Fibroblast of peridontal ligament (primary cell): Measurements from ENCODE around the gene ANKH.
A peak's percentile ranks its signal among the peaks of the same experiment; 100 is the strongest.
"Not testable (repeated sequence)": the region's sequence is repeated elsewhere in the genome, so short reads cannot be mapped to it uniquely, and the experiment has no call there.

Source experiments
- DNase-seq: peaks from one replicate; pipeline ENCODE4 v3.0.0-alpha.2; 2010; ENCODE audit errors: extremely low read depth

Gene ANKH

DNA sequence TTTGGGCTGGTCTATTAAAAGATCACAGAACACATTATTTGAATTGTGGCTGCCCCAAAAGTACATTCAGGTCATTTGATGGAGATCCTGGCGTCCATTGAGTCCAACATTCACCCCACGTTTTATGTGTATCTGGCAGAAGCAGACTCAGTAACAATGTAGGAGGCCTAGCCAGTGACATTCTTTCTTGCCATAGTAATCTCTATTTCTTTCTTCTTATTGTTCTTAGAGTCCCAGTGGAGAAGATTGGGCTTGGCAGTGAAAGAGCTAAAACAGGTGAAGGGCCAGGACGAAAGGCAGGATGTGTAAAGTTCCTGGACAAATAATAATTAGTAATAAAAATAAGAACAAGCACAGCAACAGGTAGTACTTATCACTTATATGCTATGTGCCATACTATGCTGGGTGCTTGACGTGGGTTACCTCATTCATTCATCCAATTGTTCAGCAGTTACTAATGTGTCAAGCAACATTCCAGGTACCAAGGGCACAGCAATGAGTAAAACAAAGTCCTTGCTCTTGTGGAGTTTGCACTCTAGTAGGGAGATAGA, 12.6 kb upstream of the ANKH start:
- DNase-seq = no peak

DNA sequence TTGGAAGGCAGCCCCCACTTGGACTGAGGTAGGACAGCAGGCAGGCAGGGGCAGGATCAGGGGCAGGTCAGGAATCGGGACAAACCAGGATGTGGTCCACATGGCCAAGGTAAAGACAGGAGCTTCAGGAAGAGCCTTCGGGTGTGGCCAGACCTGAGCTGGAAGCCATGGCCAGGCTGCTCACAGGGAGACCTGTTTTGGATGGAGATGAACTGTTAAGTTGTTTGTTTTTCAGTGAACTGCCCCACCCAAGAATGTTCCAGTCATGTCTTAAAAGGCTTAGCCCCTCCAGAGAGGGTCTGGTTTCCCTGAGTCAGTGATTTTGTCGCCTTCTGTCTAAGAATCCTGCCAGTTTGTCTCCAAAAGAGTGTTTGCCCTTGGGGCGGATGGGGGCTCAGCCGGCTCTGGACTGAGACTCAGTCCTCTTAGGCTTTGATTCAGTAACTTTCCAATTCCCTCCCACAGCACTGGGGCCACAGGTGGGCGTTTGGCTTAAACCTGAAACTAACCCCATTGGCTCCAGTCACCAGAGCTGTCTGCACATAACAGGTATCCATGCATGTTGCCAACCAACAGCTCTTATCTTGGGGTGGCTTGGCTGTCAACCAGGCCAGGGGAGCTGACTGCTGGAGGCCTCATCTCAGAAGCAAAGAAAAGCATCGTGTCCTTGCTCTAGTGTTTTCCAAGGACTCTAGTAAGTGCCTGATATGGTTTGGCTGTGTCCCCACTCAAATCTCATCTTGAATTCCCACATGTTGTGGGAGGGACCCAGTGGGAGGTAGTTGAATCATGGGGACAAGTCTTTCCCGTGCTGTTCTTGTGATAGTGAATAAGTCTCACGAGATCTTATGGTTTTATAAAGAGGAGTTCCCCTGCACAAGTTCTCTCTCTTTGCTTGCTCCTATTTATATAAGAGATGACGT, 11.3 kb upstream of the ANKH start:
- no peak for DNase-seq

DNA sequence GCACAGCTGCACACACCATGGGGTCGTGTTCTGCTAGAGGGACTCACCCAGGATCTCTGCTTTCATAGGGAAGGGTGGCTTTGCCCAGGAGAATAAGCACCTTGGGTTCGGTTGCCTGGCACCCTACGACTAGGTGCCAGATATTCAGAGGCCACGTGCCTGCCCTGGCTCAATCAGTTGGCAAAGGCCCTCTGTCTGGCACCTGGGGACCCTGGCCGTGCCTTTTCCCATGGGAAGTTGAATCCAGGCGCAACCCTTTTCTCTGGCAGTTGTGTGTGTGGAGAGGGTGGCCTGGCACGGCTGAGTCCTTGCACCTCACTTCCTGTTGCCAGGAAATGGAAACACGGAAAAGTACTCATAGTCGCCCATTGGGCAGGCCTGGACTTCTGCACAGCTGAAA, 10.2 kb upstream of the ANKH start:
- no peak for DNase-seq

DNA sequence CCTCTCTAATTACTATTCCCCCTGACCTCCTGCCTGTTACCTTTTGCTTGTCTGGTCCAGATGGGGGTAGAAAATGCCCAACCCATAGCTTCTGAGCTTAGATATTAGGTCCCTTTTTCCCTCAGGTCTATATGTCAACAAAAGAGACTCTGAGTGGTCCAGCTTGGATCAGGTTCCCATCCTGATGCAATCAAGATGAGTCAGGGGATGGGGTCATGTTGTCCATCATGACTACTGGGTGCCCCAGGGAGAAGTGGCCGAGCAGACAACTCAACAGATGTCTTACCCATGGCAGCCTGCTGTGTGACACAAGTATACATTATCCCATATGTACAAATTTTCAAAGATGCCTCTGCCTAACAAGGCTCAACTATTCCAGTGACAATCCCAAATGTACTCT, 9.1 kb upstream of the ANKH start:
- DNase-seq = peak; percentile 37

DNA sequence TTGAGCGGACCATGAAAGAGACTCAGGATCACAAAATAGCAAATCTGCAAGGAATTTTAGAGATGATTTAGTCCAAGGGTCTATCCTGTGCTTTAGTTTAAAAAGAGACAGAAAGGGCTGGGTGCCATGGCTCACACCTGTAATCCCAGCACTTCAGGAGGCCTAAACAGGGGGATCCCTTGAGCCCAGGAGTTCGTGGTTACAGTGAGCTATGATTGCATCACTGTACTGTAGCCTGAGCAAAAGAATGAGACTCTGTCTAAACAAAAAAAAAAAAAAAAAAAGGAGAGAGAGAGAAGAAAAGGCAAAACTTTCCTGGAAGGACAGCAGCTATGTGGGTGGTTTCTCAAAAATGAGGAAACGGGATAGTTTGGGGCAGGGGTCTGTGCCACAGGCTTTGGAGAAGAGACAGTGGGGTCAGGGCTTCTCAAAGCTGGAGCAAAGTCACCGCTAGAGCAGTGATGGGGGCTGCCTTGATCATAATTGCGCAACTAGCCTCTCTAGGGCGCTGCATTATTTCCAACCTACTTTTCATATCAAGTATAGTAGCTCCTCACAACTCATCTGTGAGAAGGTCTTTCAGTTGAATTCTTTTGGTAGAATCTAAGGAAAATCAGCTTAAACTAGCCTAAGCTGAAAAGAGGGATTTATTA, 8.5 kb upstream of the ANKH start:
- DNase-seq = peak; percentile 41

DNA sequence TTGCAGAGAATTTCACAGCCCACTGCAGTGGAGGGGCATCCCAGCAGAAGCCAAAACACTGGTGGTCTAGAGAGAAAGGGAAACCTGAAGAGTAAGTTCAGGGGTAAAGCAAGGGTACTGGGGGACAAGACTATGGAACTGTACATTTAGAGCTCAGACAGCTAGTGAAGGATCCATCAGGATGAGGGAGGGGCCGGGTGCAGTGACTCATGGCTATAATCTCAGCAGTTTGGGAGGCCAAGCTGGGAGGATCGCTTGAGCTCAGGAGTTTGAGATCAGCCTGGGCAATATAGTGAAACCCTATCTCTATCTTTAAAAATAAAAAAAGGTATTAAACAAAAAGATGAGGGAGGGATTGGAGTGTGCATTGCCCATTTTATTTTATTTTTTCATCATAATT, 7.8 kb upstream of the ANKH start:
- DNase-seq = no peak

DNA sequence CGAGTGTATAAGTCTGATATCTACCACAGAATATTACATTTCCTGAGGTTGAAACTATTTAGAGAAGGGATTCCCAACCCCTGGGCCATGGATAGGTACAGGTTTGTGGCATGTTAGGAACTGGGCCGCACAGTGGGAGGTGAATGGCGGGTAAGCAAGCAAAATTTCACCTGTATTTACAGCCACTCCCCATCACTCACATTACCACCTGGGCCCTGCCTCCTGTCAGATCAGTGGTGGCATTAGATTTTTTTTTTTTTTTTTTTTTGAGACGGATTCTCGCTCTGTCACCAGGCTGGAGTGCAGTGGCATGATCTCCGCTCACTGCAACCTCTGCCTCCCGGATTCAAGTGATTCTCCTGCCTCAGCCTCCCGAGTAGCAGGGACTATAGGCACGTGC, 6.6 kb upstream of the ANKH start:
- not testable (repeated sequence) for DNase-seq

DNA sequence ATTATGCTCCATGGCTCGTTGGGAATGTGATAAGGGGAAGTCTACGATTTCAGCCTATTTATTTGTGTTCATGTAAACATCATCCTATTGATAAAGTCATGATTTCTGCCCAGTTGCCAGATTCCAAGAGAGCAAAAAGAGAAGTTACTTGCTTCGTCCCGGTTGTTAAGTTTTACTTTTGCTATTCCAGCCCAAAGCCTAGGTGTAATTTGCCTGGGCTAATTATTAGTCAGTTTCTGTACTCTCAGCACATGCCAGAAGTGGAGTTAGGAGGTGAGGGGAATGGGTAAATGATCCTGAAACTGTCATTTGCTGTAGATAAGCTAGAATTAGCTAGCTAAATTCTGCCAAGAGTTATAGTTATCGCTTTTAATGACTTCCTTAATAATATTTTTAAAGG, 4.5 kb upstream of the ANKH start:
- DNase-seq = no peak

DNA sequence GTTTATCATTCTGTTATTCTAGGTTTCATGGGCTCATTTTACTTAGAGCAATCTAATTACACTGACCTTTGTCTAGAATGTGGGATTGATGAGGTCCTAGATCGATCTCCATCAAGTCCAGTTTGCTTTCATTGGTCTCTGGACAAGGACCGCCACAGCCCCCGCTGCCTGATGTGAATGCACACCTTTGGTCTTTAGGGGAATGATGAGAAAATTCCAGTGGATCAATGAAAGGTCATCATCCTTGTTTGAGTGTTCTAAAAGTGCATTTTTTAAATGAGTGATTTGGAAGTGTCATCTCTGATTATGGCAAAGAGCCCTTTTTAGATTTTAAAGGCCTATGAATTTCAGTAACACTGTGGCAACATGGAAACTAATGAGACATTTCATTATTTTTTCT, 2.2 kb upstream of the ANKH start:
- no peak for DNase-seq

DNA sequence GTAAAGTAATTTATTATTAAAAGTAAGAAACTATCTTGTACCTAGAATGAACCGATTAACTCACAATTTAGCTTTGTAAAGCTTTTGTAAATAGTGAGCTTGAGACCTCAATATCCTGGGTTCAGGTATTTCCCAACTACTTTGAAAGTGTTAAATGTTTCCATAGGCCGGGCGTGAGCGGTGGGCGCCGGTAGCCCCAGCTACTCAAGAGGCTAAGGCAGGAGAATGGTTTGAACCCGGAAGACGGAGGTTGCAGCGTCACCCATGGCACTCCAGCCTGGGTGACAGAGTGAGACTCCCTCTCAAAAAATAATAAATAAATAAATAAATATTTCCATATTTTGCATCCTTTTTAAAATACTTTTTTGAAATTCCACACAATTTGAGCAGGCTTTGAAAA, 1.5 kb upstream of the ANKH start:
- no peak for DNase-seq

DNA sequence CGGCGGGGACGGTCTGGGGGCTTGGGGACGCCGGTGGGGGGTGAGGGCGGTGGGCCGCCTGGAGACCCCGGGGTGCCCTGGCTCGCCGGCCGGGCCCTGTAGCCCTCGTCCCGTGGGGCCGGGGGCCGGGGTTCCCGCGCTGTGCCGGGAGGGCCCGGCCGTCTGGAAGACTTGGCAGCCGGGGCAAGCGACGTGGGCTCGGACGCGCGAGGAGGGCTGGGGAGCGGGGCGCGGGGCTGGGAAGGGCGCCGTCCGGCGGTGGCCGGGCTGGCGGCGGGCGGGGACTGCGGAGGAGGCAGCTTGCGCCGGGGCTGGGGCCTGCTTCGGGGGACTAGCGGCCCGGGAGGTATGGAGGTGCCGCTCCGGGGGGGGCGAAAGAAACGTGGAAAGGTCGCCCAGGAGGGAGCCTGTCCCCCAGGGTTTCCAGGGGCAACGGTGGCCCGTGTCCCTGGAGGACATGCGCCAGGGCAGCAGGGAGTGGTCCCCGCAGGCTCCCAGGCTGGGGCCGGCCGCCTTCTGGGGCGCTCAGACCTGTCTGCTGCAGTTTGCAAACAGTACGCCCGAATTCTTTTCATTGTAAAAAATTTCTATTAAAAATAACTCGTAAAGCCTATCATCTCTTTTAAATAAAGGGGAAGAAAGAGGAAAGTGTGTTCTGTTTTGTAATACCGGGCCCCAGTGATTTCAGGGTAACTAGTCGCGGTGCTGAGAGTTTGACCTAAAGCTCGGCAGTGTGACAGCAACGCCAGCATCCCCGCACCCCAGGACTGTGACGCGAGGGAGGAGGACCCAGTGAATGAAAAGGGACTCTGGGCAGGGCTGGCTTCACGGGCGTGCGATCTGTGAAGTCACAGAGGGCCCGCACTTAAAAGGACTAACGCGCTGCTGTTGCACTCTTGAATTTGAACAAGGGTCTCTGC, 752 bp upstream of the ANKH start:
- DNase-seq = peak; percentile 27

DNA sequence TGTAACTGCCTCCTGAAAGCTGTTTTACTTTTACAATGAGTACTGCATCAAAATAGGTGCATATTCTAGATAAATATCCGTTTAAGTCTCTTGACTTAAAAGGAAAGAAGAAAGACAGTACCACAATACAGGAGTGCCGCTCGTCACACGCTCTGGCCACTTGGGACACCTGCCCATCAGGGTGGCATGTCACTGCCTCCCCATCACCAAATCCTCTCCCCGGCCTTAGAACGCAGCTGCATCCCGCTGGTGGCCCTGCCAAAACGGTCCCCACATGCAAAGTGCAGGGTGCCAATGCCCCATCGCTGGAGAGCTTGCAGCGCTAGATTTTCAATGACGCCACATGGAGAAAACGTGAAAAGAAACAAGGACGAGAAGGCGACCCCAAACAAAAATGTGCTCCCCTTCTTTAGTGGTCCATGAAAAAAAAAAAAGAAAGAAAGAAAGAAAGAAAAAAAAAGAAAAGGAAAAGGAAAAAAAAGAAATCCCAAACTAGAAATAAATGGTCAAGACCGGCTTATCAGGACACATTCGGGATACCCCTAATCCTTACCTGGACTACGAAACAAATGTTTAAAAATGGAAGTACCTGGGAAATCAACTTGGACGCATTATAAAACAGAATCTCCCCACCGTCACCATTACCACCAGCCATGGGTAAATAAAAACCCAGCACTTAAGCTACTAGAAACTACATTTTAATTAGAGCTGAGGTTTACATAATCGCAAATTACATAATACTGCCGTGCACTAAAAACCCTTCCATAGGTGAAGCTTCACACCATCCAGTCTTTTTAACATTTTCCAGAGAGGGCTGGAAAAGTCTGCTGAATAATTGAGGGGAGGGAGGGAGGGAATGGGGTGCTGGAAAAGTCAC, 1.0 kb downstream of the ANKH start:
- peak; percentile 18 for DNase-seq

DNA sequence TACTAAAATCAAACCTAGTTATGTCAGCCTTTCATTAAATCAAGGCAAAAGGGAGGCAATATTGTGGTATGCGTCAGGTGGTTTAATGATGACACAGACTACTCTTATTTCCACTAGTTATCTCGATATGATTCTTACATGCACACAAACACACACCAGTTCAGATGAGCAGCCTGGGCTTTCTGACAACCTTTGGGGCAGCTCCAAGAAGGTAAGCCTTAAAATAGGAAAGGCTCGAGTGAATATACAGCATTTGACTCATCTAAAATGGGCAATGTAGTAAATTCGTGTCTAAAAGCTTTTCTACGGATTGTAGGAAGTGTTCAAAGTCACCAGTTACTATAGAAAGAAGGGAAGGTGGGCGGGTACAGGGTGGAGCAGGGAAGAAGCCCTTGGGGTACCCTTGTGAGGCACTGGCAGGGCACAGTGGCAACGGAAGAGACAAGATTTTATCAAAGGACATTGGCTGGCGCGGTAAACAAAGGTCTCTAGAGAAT, 1.9 kb downstream of the ANKH start:
- DNase-seq = no peak

DNA sequence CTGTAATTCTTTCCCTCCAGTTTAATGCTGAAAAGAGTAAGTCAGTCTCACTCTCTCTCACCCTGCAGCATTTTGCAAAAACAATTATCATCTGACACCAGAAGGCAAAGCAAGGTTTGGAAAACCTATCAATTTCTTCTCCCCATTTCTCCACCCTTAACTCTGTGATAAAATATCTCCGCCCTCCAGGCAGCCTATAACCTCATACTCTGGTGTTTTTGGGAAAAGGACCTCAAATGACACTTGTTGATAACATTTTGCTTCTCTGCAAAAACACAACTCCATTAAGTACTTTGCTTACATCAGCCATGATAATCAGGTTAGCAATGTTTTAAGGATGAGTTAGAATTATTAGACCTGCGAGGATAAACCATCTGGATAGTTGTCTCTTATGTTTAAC, 2.3 kb downstream of the ANKH start:
- no peak for DNase-seq

DNA sequence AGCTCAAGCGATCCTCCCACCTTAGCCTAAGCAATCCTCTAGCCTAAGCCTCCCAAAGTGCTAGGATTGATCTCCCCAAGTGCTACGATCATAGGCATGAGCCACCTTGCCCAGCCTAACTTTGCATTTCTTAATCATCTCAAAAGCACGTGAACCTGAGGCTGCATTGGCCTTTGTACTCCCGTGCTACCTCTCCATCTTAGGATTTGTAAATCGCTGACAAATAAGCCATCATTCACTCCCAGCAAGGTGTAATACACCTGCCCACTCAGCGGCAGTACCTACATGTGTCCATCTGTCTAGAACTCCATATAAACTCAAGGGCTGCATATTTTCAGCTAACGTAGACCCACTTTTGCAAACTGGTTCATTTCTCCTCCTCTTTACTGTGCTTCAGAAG, 2.8 kb downstream of the ANKH start:
- DNase-seq = no peak

DNA sequence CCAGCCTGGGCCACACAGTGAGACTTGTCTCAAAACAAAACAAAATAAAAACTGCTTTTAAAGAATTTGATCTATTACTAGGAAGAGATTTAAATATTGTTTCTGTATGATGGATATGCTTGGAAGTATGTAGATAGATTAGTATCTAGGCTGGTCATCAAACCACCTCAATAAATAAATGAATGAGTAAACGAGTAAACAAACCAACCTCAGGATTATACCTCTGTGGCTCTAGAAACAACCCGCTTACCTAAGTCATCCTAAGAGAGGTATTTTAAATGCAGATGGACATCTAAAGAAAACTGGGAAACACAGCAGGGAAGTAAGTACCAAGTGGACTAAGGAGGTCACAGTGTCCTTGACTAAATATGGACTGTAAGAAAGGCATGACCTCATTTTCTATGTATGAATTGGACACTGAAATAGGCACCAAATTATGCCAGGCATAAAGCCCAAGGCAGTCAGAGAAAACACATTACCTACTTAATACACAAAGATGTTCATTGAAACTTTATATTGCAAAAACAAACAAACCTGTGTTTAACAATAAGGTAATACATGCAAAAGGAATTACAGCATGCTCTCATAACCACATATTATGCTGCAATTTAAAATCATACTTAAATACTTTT, 7.3 kb downstream of the ANKH start:
- DNase-seq = peak; percentile 4

DNA sequence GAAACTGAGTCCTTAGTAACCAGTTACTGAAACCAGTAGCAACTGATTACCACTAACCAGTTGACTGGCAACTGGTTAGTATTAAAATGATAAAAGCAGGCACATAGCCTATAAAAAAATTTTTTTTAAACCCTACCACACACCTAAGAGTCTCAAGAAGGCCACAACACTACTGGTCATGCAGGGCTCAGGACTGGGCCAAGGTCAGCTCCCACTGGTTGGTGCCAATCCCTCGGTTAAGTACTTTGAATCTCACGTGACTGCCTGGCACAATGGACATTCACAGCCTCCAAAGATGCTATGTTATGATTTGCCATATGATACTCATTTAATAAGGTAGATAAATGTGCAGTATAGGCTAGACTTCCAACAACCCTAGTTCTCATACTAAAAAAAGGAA, 8.5 kb downstream of the ANKH start:
- no peak for DNase-seq

DNA sequence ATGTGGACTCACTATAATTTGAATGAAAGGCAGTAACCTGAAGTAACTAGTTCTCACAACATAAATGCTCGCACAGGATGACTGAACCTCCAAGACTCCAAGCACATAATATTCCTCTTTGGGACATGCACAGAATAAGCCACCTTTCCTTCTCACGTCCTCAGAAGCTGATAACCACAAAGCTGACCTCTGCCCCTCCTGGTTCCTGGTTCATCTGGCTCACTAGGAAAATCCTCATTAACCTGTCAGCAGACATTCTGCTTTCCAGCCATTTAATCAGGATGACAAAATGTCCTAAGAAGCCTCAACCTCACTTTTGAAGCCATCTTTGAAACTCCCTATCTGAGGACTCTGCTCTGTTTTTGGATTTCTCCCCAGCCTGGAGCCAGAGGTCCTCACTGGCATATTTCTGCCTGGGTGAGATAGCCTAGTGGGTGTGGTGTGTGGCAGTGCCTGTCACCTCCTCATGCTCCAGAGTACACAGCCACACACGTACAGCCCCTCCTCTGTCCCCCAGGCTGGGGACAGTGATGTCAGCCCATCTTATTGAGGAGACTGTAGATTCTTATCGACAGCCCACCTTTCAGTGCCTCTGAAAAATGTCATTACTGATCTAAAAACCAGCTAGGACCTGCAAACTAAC, 10.3 kb downstream of the ANKH start:
- no peak for DNase-seq

DNA sequence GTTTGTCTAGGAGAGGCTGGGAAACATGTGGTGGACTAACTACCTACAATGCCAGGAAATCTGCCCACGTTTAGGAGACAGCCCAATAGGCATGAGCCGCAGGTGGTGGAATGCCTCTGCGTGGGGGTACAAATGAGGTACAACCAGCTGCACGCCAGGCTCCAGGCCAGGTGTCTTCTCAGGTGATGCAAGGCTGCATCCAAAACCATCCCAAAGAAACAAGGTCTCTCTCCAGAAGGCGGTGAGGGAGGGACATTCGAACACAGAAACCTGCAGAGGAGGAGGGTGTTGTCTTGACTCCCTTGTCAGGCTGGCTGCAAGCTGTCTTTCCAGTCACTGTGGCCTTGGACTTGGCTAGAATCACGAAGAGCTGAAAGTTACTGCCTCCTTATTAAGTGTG, 11.6 kb downstream of the ANKH start:
- no peak for DNase-seq

DNA sequence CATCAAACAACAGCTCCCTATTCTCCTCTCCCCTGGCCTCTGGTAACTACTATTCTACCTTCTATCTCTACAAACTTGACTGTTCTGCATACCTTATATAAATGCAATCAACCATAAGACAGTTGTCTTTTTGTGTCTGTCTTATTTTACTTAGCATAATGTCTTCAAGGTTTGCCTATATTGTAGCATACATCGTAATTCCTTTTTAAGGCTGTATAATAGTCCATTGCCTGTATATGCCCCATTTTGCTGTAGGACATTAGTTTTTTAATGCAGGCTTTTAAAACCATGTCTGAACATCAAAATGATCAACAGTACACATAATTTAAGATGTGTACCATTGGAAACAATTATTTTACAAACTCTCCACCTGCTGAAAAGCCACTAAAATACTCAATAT, 12.4 kb downstream of the ANKH start:
- no peak for DNase-seq
